ENCODE results near the gene COBLL1. TPM values are rescaled to one million over a fixed set of nuclear protein-coding genes. Genes with fewer than 3 reads are reported as not detected.

Gene COBLL1
- total and polyA plus RNA-seq, 5 donors: 3.2 to 9.2 (median 8.4) TPM

DNA sequence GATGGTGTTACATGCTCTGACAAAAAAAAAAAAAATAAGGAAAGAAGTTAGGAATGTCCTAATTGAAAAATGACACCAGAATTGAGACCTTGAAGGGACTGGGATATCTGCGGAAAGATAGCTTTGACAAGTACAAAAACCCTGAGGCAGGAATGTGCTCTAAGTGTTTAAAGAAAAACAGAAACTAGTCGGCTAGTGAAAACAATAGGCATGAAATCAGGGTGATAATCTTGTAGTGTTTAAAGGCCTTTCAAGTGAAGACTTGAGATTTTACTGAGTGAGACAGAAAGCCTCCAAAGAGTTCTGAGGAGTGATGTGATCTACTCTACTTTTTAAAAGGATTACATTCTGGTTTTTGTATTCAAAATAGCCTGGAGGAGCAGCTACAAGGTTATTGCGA, 107.4 kb downstream of the COBLL1 start:
- Histone ChIP-seq H3K4me1 (ENCODE audit: control insufficient read depth, insufficient read depth, low read length) (no peaks in the 10 kb centered on the region), H3K4me3 (ENCODE audit: low read length) (no peak overlapping the region), H3K27ac (ENCODE audit: low read length) (no peak overlapping the region), H3K9me3 (ENCODE audit: control insufficient read depth, low read length) (no peaks in the 10 kb centered on the region), H3K27me3 (ENCODE audit: control insufficient read depth, insufficient read depth) (no peaks in the 10 kb centered on the region)
- intact Hi-C loops (cut with DNase I): loop anchor here in 2 of 4 donors (10.0 kb wide), 1 partner anchor 111 kb away; the partner anchor contains the start of gene COBLL1 (in 2 of the 2)
- 64% methylated on average over 3 of the region's 3 CpGs for WGBS
- DNase-seq (no peak), ATAC-seq (no peak)

- no peaks in the 10 kb centered on the region for H3K27me3 ChIP-seq (ENCODE audit: control insufficient read depth, insufficient read depth)
- no peak overlapping the region for H3K4me3 ChIP-seq (ENCODE audit: low read length)
- H3K27ac ChIP-seq (ENCODE audit: low read length): no peak overlapping the region
- DNase-seq (no peak), ATAC-seq (no peak)
- H3K4me1 ChIP-seq (ENCODE audit: control insufficient read depth, insufficient read depth, low read length): no peaks in the 10 kb centered on the region
- 77% methylated on average over 3 of the region's 3 CpGs for WGBS
- intact Hi-C loops (cut with DNase I): no loop called here
- no peaks in the 10 kb centered on the region for H3K9me3 ChIP-seq (ENCODE audit: control insufficient read depth, low read length)
These were observed 116.1 kb downstream of the COBLL1 start for GRCh38 chr2:164725542-164725941.

DNA sequence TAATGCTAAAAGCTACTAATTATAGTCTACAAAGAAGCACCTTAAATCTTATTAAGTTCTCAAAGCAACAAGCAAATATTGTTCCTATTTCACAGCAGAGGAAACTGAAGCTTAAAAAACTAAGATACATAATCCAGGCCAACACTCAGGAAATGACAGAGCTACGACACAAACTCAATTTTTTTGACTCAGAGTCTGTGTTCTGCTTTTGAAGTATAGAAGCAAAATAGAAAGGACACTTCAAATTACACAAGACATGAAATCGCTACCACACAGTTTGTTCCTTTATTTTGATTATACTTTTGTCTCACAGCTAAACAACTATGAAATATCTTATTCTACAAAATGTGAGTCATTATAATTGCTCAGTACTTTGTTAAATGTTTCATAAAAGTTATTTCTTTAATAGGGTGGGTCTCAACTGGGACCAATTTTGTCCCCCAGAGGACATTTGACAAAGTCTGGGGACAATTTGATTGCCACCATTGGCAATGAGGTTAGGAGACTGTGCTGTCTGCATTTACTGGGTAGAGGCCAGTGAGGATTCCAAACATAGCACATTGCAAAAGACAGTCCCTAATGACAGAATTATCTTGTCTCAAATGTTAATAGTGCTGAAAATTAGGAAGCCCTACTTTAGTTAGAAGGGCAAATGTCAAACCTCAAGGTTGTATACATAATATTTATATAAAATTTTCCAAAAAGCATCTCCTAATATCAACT, 118.8 kb downstream of the COBLL1 start:
- no peaks in the 10 kb centered on the region for H3K27me3 ChIP-seq (ENCODE audit: control insufficient read depth, insufficient read depth)
- DNase-seq (no peak), ATAC-seq (peak in 1 of 2 donors; percentile 64)
- no peaks in the 10 kb centered on the region for H3K4me1 ChIP-seq (ENCODE audit: control insufficient read depth, insufficient read depth, low read length)
- intact Hi-C loops (cut with DNase I): no loop called here
- H3K4me3 ChIP-seq (ENCODE audit: low read length): no peak overlapping the region
- H3K27ac ChIP-seq (ENCODE audit: low read length): no peak overlapping the region
- WGBS: 53% methylated on average over 2 of the region's 2 CpGs
- no peaks in the 10 kb centered on the region for H3K9me3 ChIP-seq (ENCODE audit: control insufficient read depth, low read length)

- Histone ChIP-seq H3K9me3 (ENCODE audit: control insufficient read depth, low read length) (no peaks in the 10 kb centered on the region), H3K4me1 (ENCODE audit: control insufficient read depth, insufficient read depth, low read length) (no peaks in the 10 kb centered on the region), H3K27ac (ENCODE audit: low read length) (no peak overlapping the region), H3K4me3 (ENCODE audit: low read length) (no peak overlapping the region), H3K27me3 (ENCODE audit: control insufficient read depth, insufficient read depth) (no peaks in the 10 kb centered on the region)
- DNase-seq (no peak), ATAC-seq (no peak)
- 93% methylated on average over 1 of the region's 1 CpG for WGBS
- intact Hi-C loops (cut with DNase I): no loop called here
These were observed 120.2 kb downstream of the COBLL1 start for GRCh38 chr2:164721430-164721829.

DNA sequence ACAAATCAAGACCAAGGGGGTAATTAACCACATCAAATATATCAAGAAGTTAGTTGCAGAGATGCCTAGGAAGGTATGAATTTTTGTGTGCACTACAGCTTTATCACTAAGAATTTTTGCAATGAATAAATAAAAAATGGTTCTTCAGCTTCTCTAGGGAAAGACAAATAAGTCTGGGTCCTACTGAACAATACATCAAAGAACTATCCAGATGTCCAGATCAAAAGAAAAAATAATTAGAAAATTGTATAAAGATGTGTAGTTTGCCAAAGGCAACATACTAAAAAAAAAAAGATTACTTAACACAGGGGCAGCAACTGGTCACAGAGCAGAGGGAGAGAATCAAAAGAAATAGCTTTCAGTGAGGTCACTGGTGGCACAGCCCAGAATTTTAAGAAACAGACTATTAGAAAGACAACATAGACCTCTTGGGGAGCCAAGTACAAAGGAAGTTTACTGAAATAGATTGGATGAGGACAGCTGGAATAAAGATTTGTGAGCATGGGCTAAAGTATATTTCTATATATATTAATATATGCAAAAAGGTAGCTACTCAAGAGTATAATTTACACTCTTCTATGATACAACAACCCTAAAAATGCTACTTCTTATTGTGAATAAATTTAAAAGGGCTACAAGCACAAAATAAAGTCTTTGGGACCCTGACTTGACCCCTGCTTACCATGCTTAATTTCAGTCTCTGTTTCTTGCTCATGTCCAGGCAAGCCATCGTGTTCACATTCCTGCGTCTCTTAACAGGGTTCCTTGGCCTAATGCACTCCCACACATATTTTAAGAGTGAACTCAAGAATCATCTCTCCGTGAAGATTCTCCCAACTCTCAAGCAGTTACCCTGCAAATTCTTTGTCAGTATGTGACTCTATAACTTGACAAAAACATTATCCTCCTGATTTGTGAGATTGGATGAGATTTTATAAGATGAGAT, 121.4 kb downstream of the COBLL1 start:
- Histone ChIP-seq H3K27me3 (ENCODE audit: control insufficient read depth, insufficient read depth) (no peaks in the 10 kb centered on the region), H3K27ac (ENCODE audit: low read length) (no peak overlapping the region), H3K4me1 (ENCODE audit: control insufficient read depth, insufficient read depth, low read length) (no peaks in the 10 kb centered on the region), H3K4me3 (ENCODE audit: low read length) (no peak overlapping the region), H3K9me3 (ENCODE audit: control insufficient read depth, low read length) (no peaks in the 10 kb centered on the region)
- DNase-seq (no peak), ATAC-seq (no peak)
- intact Hi-C loops (cut with DNase I): loop anchor here in 3 of 4 donors (5.0 to 10.0 kb wide), 3 partner anchors 155 to 163 kb away; no protein-coding TSS in a partner anchor
- WGBS: 62% methylated on average over 3 of the region's 3 CpGs

DNA sequence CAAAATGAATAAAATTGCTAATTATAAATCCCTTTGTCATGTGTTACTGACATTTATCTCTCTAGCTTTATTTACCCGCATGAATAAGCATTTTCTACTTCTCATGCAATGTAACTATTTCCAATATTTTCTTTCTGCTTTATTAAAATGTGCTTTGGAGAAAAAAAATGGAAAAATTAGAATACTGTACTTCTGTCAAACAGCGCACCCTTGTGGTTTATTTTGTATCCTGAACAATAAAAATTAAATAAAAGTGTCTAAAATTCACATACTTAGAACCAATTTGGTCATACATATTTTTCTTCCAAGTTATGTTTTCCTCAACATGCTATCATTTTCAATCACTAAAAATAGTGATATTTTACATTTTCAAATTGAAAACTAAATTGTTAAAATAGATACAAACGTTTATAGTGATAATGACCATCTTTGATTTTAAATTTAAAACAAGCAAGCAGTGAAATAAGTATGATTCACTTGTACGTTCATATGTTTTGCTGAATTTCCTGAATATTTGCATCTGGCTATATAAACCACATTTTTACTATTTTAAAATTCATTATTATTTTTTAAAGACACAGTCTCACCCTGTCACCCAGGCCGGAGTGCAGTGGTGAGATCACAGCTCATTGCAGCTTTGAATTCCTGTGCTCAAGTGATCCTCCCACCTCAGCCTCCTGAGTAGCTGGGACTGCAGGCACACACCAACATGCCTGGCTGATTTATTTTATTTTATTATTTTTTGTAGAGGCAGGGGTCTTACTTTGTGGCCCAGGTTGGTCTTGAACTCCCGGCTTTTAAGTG, 124.4 kb downstream of the COBLL1 start:
- intact Hi-C loops (cut with DNase I): loop anchor here in 3 of 4 donors (5.0 to 10.0 kb wide), 3 partner anchors 152 to 160 kb away; no protein-coding TSS in a partner anchor
- Histone ChIP-seq H3K4me1 (ENCODE audit: control insufficient read depth, insufficient read depth, low read length) (no peaks in the 10 kb centered on the region), H3K9me3 (ENCODE audit: control insufficient read depth, low read length) (no peaks in the 10 kb centered on the region), H3K27ac (ENCODE audit: low read length) (no peak overlapping the region), H3K4me3 (ENCODE audit: low read length) (no peak overlapping the region), H3K27me3 (ENCODE audit: control insufficient read depth, insufficient read depth) (no peaks in the 10 kb centered on the region)
- DNase-seq (no peak), ATAC-seq (no peak)
- 67% methylated on average over 6 of the region's 6 CpGs for WGBS

GRCh38 chr2:164714471-164714870, 127.2 kb downstream of the COBLL1 start:
- 67% methylated on average over 1 of the region's 1 CpG for WGBS
- Histone ChIP-seq H3K9me3 (ENCODE audit: control insufficient read depth, low read length) (no peaks in the 10 kb centered on the region), H3K27ac (ENCODE audit: low read length) (no peak overlapping the region), H3K4me3 (ENCODE audit: low read length) (no peak overlapping the region), H3K4me1 (ENCODE audit: control insufficient read depth, insufficient read depth, low read length) (no peaks in the 10 kb centered on the region), H3K27me3 (ENCODE audit: control insufficient read depth, insufficient read depth) (no peaks in the 10 kb centered on the region)
- ATAC-seq: peak; percentile 85 to 91
- intact Hi-C loops (cut with DNase I): loop anchor here in 1 of 4 donors (10.0 kb wide), 1 partner anchor 150 kb away; no protein-coding TSS in a partner anchor
- no peak for DNase-seq

DNA sequence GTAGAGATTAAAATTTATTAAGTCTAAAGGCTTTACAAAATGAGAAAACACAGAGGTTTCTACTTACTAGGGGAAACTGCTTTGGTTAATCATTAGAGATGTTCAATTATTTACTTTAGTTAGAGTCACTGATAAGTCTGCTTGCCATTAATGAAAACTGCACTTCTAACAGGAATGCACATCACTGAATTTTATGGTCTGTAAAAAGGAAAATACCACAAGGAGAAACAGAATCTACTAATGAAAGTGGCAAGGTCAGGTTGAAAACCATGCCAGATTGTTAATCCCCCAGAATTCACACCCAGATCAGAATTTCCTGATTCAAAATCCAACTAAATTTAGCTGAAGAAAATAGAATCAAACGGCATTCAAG, 129.9 kb downstream of the COBLL1 start:
- DNase-seq (no peak), ATAC-seq (no peak)
- intact Hi-C loops (cut with DNase I): loop anchor here in 1 of 4 donors (10.0 kb wide), 1 partner anchor 147 kb away; no protein-coding TSS in a partner anchor
- Histone ChIP-seq H3K9me3 (ENCODE audit: control insufficient read depth, low read length) (no peaks in the 10 kb centered on the region), H3K27me3 (ENCODE audit: control insufficient read depth, insufficient read depth) (no peaks in the 10 kb centered on the region), H3K27ac (ENCODE audit: low read length) (no peak overlapping the region), H3K4me3 (ENCODE audit: low read length) (no peak overlapping the region), H3K4me1 (ENCODE audit: control insufficient read depth, insufficient read depth, low read length) (no peaks in the 10 kb centered on the region)
- WGBS: 76% methylated on average over 1 of the region's 1 CpG

DNA sequence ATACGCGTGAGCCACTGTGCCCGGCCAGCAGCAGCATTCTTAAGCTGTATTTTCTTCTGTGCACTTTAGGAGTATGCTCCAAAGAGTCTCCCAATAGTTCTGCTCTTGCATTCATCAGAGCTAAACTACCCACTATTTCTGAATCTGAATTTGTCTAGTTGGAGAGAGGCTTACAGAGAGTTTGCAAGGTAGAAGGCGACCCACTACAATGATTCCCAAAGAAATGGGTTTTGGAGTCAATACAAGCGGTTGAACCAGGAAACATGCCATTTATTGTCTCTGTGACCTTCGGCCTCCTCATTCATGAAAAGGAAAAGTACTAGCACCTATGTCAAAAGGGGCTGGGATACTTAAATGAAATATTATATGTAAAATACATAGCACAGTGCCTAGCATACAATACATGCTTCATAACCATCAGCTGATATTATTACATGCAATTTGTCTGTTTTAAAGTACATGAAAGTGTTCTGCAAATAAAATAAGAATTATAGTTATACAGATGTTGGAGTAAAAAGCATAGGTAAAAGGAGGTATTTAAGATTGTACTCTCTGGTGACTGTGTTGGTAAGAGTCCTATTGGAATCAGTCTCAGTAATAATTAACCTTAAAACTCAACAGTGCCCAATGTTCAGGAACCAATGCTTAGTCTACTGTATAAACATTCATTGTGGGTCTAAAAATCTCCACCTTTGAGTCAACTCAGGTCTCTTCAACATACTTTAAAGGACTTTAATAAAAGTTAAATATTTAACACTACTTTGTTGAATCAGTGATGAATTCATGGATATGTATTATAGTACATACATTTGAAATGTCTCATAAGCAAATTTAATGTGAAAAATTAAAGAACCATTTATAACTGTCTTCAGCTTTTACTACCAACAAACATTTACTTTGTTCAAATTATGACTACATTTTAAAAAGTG, 130.5 kb downstream of the COBLL1 start:
- intact Hi-C loops (cut with DNase I): loop anchor here in 1 of 4 donors (10.0 kb wide), 1 partner anchor 146 kb away; no protein-coding TSS in a partner anchor
- 96% methylated on average over 6 of the region's 6 CpGs for WGBS
- Histone ChIP-seq H3K27me3 (ENCODE audit: control insufficient read depth, insufficient read depth) (no peaks in the 10 kb centered on the region), H3K4me3 (ENCODE audit: low read length) (no peak overlapping the region), H3K4me1 (ENCODE audit: control insufficient read depth, insufficient read depth, low read length) (no peaks in the 10 kb centered on the region), H3K27ac (ENCODE audit: low read length) (no peak overlapping the region), H3K9me3 (ENCODE audit: control insufficient read depth, low read length) (no peaks in the 10 kb centered on the region)
- DNase-seq: peak in 1 of 3 donors; percentile 30
- no peak for ATAC-seq

Data from right cardiac atrium (tissue), 5 donors.